Esophagus muscularis mucosa (tissue), 4 donors: ENCODE measurements around the gene CNIH2. TPM values are rescaled to one million over a fixed set of nuclear protein-coding genes. Genes with fewer than 3 reads are reported as not detected.

ENCODE experiments used
- DNase-seq: peaks from one replicate; pipeline ENCODE4 v3.0.0-alpha.2; 2017; ENCODE audit errors: extremely low spot score
- H3K27ac ChIP-seq, 4 donors: fragments of 200-600 bp; sonication (generic); replicated peaks in 1 of 4; 1 replicate in 3 of 4; 2 replicates in 1 of 4; pipeline ENCODE4 v1.5.1; 2016 to 2019; ENCODE audit warnings: mild to moderate bottlenecking in 1 of 4
- H3K27me3 ChIP-seq, 4 donors: fragments of 200-600 bp; sonication (generic); one replicate each; pipeline versions ENCODE4 v1.5.1 to v1.6.0; 2016 to 2019
- H3K36me3 ChIP-seq, 4 donors: fragments of 200-600 bp; sonication (generic); one replicate each; pipeline ENCODE4 v1.5.1; 2016 to 2019
- H3K4me1 ChIP-seq, 4 donors: fragments of 200-600 bp; sonication (generic); one replicate each; pipeline ENCODE4 v1.5.1; 2016 to 2019
- H3K4me3 ChIP-seq, 4 donors: fragments of 200-600 bp; sonication (generic); 1 replicate in 2 of 4; 2 replicates in 2 of 4; pipeline ENCODE4 v1.5.1; 2016 to 2019; ENCODE audit warnings: mild to moderate bottlenecking in 4 of 4, moderate library complexity in 1 of 4
- H3K9me3 ChIP-seq, 4 donors: fragments of 200-600 bp; sonication (generic); 1 replicate in 3 of 4; 2 replicates in 1 of 4; pipeline ENCODE4 v1.5.1; 2016 to 2019
- EP300 ChIP-seq: sonication (generic); formaldehyde crosslinking; IDR thresholded peaks from one replicate; pipeline ENCODE4 v1.6.1; 2017; ENCODE audit warnings: antibody characterized with exemption
- POLR2A ChIP-seq: fragments of 450-650 bp; IDR thresholded peaks from one replicate; pipeline ENCODE4 v1.6.1; 2017; ENCODE audit warnings: antibody characterized with exemption, moderate library complexity, mild to moderate bottlenecking, low read depth
- POLR2AphosphoS5 ChIP-seq, 2 donors: sonication (generic); formaldehyde crosslinking; IDR thresholded peaks; one replicate each; pipeline ENCODE4 v1.6.1; 2017; ENCODE audit warnings: antibody characterized with exemption in 2 of 2
- WGBS: methylation state at CpG from one replicate; pipeline ENCODE4 v1.1.5; 2018; 5-methylcytosine and 5-hydroxymethylcytosine counted together
- intact Hi-C: fragments of 100-400 bp; cut with DNase I; formaldehyde crosslinking; loops from one replicate; pipeline ENCODE4 v1.15.1; 2023
- total RNA-seq, 4 donors: library from RNA; depleted of rRNA; stranded (reverse); fragments of >200 nt; gene quantifications; one replicate each; pipeline versions ENCODE4 v1.1.0 to v1.2.1, GENCODE V29; 2016
- TF ChIP-seq, protein P1 (sequence below), 3 experiments: fragments of 200-600 bp in 2 of 3; fragments of 450-650 bp in 1 of 3; sonication (generic) in 2 of 3; IDR thresholded peaks; one replicate each; pipeline ENCODE4 v1.5.1; 2017 to 2019; ENCODE audit warnings: antibody characterized with exemption in 3 of 3, mild to moderate bottlenecking in 2 of 3, moderate library complexity in 1 of 3

CNIH2 gene
- total RNA-seq, 4 donors from 2014 or later, result 0.40 TPM; not detected in 3

DNA sequence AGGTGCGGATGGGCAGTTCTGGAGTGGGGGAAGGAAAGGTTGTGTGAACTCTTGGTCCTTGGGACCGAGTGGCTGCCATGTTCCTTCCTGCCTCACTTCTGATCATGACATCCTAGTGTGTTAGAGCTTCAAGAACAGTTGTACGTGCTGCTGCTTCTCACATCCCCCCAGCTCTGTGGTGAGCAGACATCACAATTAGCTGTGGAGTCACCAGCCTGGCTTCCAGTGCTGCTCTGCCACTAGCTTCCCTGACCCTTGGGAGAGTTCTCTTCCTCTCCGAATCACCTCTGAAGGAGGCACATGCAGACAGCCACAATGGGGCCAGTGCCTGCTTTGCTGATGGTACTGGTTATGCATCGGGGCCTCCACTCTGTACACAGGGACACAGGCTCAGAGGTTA, 15.8 kb upstream of the CNIH2 start:
- Histone ChIP-seq H3K4me3 (no peak overlapping the region), H3K36me3 (peaks cover 10 to 75% (median 69%) of the 10 kb centered on the region in 4 donors)
- 73% methylated on average over 3 of the region's 5 CpGs for WGBS

DNA sequence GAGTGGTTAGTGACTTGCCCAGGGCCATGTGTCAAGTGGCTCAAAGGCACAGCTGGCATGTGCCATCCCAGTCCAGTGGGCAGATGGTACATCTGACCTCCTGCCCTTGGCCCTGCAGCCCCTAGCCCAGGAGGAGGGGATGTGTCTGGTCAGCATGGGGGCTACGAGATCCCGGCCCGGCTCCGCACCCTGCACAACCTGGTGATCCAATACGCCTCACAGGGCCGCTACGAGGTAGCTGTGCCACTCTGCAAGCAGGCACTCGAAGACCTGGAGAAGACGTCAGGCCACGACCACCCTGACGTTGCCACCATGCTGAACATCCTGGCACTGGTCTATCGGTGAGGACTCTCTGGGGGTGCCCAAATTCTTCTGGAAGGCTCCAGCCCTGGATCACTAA, 15.3 kb upstream of the CNIH2 start:
- no peak overlapping the region for H3K27ac ChIP-seq
- intact Hi-C loops, result no loop called here
- H3K9me3 ChIP-seq, result no peaks in the 10 kb centered on the region
- no CpG with 5 or more reads among the region's 12 CpGs for WGBS
- H3K4me1 ChIP-seq, result peaks cover 17 to 35% (median 31%) of the 10 kb centered on the region in 4 donors
- no peak overlapping the region for H3K4me3 ChIP-seq
- H3K27me3 ChIP-seq, result no peaks in the 10 kb centered on the region
- DNase-seq, result no peak
- peaks cover 10 to 75% (median 69%) of the 10 kb centered on the region in 4 donors for H3K36me3 ChIP-seq
- TF ChIP-seq, protein P1, sequence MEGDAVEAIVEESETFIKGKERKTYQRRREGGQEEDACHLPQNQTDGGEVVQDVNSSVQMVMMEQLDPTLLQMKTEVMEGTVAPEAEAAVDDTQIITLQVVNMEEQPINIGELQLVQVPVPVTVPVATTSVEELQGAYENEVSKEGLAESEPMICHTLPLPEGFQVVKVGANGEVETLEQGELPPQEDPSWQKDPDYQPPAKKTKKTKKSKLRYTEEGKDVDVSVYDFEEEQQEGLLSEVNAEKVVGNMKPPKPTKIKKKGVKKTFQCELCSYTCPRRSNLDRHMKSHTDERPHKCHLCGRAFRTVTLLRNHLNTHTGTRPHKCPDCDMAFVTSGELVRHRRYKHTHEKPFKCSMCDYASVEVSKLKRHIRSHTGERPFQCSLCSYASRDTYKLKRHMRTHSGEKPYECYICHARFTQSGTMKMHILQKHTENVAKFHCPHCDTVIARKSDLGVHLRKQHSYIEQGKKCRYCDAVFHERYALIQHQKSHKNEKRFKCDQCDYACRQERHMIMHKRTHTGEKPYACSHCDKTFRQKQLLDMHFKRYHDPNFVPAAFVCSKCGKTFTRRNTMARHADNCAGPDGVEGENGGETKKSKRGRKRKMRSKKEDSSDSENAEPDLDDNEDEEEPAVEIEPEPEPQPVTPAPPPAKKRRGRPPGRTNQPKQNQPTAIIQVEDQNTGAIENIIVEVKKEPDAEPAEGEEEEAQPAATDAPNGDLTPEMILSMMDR (IDR thresholded peaks at IDR 0.05), result no peak
- TF ChIP-seq POLR2AphosphoS5 (IDR thresholded peaks at IDR 0.05), result no peak

More for the DNA sequence above, 15.8 kb upstream of the CNIH2 start:
- intact Hi-C loops, result no loop called here
- H3K9me3 ChIP-seq, result no peaks in the 10 kb centered on the region
- TF ChIP-seq POLR2A (no peak), EP300 (no peak), POLR2AphosphoS5 (IDR thresholded peaks at IDR 0.05) (no peak)
- TF ChIP-seq, protein P1 (IDR thresholded peaks at IDR 0.05), result no peak
- no peak overlapping the region for H3K27ac ChIP-seq
- no peak for DNase-seq
- H3K27me3 ChIP-seq, result no peaks in the 10 kb centered on the region
- H3K4me1 ChIP-seq, result peaks cover 17 to 35% (median 31%) of the 10 kb centered on the region in 4 donors

DNA sequence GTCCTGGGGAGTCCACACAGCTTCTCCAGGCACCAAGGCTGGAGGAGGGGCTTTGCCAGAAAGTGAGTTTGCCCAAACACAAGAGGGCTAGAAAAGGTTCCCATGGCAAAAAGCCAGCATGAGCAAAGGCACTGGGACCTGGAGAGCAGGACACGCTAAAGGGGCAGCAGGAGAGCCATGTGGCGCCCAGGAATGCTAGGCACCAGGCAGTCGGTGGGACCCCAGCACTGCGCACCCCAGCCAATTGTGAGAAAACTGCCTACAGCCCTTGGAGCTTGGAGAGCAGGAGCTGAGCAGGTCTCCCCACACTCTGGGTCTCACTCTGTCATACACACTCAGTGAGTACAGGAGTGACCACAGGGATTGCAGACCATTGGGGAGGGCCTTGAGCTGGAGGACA, 14.7 kb upstream of the CNIH2 start:
- Histone ChIP-seq H3K4me1 (peaks cover 17 to 35% (median 31%) of the 10 kb centered on the region in 4 donors), H3K36me3 (peaks cover 10 to 75% (median 69%) of the 10 kb centered on the region in 4 donors), H3K4me3 (no peak overlapping the region), H3K27ac (no peak overlapping the region), H3K27me3 (no peaks in the 10 kb centered on the region), H3K9me3 (no peaks in the 10 kb centered on the region)
- intact Hi-C loops, result no loop called here
- no peak for DNase-seq
- 98% methylated on average over 4 of the region's 4 CpGs for WGBS
- TF ChIP-seq EP300 (no peak), POLR2A (no peak), POLR2AphosphoS5 (IDR thresholded peaks at IDR 0.05) (no peak)
- TF ChIP-seq, protein P1 (IDR thresholded peaks at IDR 0.05), result no peak

DNA sequence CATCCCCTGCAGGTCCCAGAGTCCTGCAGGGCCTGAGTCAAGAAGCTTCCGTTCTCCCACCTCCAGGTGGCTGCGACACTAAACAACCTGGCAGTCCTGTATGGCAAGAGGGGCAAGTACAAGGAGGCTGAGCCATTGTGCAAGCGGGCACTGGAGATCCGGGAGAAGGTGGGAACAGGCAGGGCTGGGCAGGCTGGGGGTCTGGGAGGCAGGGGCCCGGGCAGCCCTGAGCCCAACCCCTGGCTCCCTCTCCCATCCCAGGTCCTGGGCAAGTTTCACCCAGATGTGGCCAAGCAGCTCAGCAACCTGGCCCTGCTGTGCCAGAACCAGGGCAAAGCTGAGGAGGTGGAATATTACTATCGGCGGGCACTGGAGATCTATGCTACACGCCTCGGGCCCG, 14.2 kb upstream of the CNIH2 start:
- H3K27ac ChIP-seq, result no peak overlapping the region
- H3K9me3 ChIP-seq, result no peaks in the 10 kb centered on the region
- peaks cover 13 to 29% (median 25%) of the 10 kb centered on the region in 4 donors for H3K4me1 ChIP-seq
- TF ChIP-seq, protein P1 (IDR thresholded peaks at IDR 0.05), result no peak
- no peak for TF ChIP-seq EP300
- TF ChIP-seq POLR2AphosphoS5 (IDR thresholded peaks at IDR 0.05), result no peak
- no peak for TF ChIP-seq POLR2A
- DNase-seq, result no peak
- H3K4me3 ChIP-seq, result no peak overlapping the region
- 90% methylated on average over 8 of the region's 10 CpGs for WGBS
- intact Hi-C loops, result no loop called here
- no peaks in the 10 kb centered on the region for H3K27me3 ChIP-seq
- peaks cover 10 to 75% (median 69%) of the 10 kb centered on the region in 4 donors for H3K36me3 ChIP-seq

DNA sequence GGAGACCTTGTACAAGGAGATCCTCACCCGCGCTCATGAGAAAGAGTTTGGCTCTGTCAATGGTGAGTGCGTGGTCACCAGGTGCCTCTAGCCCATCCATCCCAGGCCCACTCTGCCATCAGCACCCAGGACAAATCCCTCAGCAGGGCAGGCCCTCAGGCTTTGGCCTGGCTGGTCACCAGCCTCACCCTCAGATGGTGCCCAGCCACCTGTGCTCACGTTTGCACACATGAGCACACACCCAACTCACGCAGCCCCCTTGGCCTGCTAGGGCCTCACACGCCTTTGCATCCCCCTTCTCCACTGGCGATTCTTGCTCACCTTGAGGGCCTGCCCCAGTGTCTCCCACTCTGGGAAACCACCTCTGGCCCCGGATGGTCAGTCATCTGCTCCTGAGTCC, 13.6 kb upstream of the CNIH2 start:
- no peak for DNase-seq
- TF ChIP-seq, protein P1 (IDR thresholded peaks at IDR 0.05), result no peak
- TF ChIP-seq POLR2AphosphoS5 (IDR thresholded peaks at IDR 0.05) (no peak), POLR2A (no peak), EP300 (no peak)
- H3K4me1 ChIP-seq, result peaks cover 14 to 29% (median 24%) of the 10 kb centered on the region in 4 donors
- intact Hi-C loops, result no loop called here
- H3K4me3 ChIP-seq, result no peak overlapping the region
- 89% methylated on average over 6 of the region's 8 CpGs for WGBS
- no peaks in the 10 kb centered on the region for H3K27me3 ChIP-seq
- no peaks in the 10 kb centered on the region for H3K9me3 ChIP-seq
- no peak overlapping the region for H3K27ac ChIP-seq
- peaks cover 10 to 71% (median 68%) of the 10 kb centered on the region in 4 donors for H3K36me3 ChIP-seq
